ENCODE measurements around the gene CDH16. TPM values are rescaled to one million over a fixed set of nuclear protein-coding genes. Genes with fewer than 3 reads are reported as not detected.

The CDH16 gene
- total RNA-seq, 4 donors from 2014 or later, result not detected

- DNase-seq (ENCODE audit: low spot score), result no peak
- TF ChIP-seq CTCF (IDR thresholded peaks at IDR 0.05), result no peak
- ATAC-seq (ENCODE audit: low FRiP score), result no peak
Observed at GRCh38 chr16:66914541-66914940, 4.1 kb downstream of the CDH16 start.

GRCh38 chr16:66913711-66914110 is 5.0 kb downstream of the CDH16 start:
- no peak for ATAC-seq (ENCODE audit: low FRiP score)

GRCh38 chr16:66913081-66913480 is 5.6 kb downstream of the CDH16 start:
- ATAC-seq (ENCODE audit: low FRiP score), result no peak
- TF ChIP-seq CTCF (IDR thresholded peaks at IDR 0.05), result no peak
- DNase-seq (ENCODE audit: low spot score), result no peak

More at GRCh38 chr16:66913711-66914110, 5.0 kb downstream of the CDH16 start:
- no peak for TF ChIP-seq CTCF (IDR thresholded peaks at IDR 0.05)
- no peak for DNase-seq (ENCODE audit: low spot score)

GRCh38 chr16:66911801-66912200 is 6.9 kb downstream of the CDH16 start:
- no peak for ATAC-seq (ENCODE audit: low FRiP score)
- no peak for DNase-seq (ENCODE audit: low spot score)
- no peak for TF ChIP-seq CTCF (IDR thresholded peaks at IDR 0.05)

- no peak for TF ChIP-seq CTCF (IDR thresholded peaks at IDR 0.05)
- no peak for ATAC-seq (ENCODE audit: low FRiP score)
- DNase-seq (ENCODE audit: low spot score), result no peak
Observed at GRCh38 chr16:66911112-66911511, 7.6 kb downstream of the CDH16 start.

- ATAC-seq (ENCODE audit: low FRiP score) (no peak), DNase-seq (ENCODE audit: low spot score) (no peak)
- TF ChIP-seq CTCF (IDR thresholded peaks at IDR 0.05), result no peak
Observed at GRCh38 chr16:66910175-66910940, 8.3 kb downstream of the CDH16 start.
